NCI-H748 (cell line): ENCODE results near the gene AVEN.
"Not testable (repeated sequence)": the region's sequence is repeated elsewhere in the genome, so short reads cannot be mapped to it uniquely, and the experiment has no call there.

Source experiments
- DNase-seq: peaks from one replicate; lab custom pipeline; 2025; ENCODE audit not compliant: unreplicated experiment; lab: John Stamatoyannopoulos, UW

AVEN gene

GRCh38 chr15:34043391-34043790 lies 4.4 kb upstream of the AVEN start:
- DNase-seq = no peak

GRCh38 chr15:34039790-34040113 lies 748 bp upstream of the AVEN start:
- no peak for DNase-seq

GRCh38 chr15:34038023-34038870 lies 757 bp downstream of the AVEN start:
- DNase-seq = peak; percentile 77

- DNase-seq = no peak
Observed at GRCh38 chr15:34031987-34032760, 6.8 kb downstream of the AVEN start.

DNA sequence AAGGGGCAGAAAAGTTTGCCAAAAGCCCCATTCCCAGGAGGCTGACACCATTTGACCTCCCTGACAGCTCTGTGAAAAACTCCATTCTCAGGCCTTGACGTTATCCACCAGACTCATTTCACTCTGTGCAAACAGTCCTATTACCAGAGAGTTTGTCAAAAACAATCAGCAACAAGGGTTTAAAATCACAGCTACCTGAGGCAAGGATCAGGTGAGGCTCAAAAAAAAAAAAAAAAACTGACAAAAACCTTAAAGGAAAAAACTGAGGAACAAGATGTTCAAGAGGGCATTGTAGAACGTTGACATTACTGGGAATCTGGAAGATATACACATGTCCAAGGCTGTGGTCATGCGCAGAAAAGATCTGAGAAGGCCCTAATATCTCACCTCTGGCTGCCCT lies 11.4 kb downstream of the AVEN start:
- no peak for DNase-seq

DNA sequence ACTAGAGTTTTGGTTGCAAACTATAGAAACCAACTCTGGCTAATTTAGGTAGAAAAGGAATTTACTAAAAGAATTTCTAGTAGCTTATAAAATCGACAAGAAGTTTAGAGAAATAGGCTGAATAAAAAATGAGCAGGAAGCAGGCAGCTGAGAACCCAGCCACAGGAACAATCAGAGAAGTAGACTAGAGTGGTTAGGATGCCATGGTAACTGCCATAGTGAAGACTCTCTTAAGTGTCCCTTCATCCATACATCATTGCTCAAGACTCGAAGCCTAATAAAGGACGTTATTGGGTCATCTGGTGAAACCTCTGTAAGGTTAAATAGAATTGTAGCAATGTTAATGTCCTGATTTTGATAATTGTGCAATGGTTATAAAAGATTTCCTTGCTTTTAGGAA lies 13.8 kb downstream of the AVEN start:
- peak; percentile 0 for DNase-seq

- no peak for DNase-seq
Observed at GRCh38 chr15:34023907-34024306, 15.1 kb downstream of the AVEN start.

DNA sequence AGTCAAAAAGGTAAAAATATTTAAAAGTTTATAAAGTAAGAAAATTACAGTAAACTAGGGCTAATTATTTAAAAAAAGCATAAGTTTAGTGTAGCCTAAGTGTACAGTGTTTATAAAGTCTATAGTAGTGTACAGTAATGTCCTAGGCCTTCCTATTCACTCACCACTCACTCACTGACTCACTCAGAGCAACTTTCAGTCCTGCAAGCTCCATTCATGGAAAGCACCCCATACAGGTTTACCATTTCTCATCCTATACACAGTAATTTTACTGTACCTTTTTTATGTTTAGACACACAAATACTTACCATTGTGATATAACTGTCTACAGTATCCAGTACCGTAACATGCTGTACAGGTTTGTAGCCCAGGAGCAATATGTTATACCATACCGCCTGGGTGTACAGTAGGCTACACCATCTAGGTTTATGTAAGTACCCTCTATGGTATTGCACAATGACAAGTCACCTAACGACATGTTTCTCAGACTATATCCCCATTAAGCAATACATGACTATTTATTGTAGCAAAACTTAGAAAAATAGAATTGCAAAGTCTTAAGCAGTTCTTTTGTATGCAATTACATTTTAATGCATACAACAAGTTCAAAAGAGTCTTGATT lies 19.5 kb downstream of the AVEN start:
- DNase-seq = no peak

DNA sequence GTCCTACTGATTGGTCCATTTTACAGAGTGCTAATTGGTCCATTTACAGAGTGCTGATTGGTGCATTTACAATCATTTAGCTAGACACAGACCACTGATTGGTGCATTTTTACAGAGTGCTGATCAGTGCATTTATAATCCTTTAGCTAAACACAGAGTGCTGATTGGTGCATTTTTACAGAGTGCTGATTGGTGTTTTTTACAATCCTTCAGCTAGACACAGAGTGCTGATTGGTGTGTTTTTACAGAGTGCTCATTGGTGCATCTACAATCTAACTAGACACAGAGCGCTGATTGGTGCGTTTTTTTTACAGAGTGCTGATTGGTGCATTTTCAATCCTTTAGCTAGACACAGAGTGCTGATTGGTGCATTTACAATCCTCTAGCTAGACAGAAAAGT lies 20.3 kb downstream of the AVEN start:
- DNase-seq = not testable (repeated sequence)

GRCh38 chr15:34018021-34018645 lies 20.9 kb downstream of the AVEN start:
- DNase-seq = no peak

DNA sequence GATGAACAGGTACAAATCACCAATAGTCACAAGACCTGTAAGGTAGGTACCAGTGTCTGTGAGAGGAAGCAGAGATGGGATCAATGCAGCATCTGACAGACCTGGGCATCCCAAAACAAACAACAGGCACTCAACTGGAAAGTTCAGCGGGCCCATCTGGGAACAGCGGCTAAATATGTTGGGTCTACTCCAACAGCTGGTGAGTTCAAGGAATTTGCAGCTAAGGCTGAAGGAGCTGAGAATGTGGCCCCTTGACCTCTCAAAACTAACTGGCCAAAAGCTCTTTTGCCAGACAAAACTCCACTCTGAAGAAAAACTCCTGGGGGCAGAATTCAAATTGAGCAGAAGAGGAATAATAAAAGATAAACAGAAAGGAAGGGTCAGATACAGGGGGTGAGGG lies 24.4 kb downstream of the AVEN start:
- DNase-seq = no peak

DNA sequence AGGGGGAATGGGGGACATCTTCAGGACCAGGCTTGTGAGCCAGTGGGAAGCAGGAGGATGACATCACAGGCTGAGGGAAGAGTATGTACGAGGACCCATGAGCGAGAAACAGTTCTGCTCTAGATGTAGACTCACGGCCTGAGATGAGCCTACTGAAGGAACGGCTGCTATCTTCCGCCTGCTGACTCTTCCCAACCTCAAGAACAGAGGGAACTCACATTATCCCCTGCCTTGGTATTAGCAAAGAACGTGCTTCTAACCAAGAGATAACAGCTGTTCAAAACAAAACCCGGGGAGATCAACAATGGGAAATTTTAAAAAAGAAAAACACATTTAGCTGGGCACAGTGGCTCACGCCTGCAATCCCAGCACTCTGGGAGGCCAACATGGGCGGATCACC lies 25.3 kb downstream of the AVEN start:
- DNase-seq = no peak

DNA sequence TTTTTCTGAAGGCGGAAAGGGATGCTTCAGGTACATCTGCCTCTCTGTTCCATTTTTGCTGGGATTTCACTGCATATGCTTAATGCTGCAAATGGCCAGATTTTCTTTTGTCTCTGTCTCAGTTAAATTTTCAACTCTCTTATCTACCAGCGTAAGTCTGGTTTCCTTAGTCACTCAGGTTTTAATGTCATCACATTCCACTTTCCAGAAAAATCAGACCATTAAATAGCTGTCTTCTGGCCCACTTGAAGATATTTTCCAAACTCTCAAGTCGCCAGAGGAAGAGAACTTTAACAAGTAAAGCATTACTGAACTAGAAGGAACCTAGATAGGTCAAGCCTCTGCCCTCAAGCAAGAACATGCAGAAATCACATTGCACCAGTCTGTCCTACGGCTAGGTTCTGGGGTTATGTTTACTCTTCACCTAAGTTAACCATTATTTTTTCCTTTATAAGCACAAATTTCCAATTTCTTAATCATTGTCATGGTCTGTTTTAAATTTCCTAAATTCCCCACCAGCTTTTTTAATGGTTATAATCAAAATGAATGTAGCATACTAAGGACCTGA lies 26.5 kb downstream of the AVEN start:
- DNase-seq = no peak

DNA sequence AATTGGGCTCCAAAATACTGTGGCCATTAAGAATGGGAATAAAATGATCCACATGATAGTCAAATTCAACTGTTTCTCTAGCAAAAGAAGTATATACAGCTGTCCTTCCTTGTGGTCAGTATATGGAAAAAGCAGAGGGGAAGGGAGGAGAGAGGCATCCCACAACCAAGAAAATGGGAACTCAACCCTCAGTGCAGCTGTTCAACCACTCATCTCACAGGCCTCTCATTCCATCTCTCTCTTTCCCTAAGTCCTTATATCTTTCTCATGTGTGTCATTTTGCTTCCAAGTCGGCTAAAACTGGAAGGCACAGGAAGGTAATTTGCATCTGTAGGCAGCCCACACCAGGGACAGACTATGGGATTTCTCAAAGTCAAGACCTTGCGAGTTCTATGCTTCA lies 27.5 kb downstream of the AVEN start:
- no peak for DNase-seq

- DNase-seq = no peak
Observed at GRCh38 chr15:34010921-34011320, 28.1 kb downstream of the AVEN start.

DNA sequence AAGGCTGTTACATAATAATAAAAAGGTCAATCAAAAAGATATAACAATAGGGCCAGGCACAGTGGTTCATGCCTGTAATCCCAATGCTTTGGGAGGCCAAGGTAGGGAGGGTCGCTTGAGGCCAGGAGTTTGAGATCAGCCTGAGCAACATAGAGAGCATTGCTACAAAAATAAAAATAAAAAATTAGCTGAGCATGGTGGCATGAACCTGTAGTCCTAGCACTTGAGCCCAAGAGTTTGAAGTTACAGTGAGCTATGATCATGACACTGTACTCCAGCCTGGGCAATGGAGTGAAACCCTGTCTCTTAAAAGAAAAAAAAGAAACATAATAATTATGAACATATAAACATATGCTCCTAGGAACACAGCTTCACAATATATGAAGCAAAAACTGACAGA lies 29.3 kb downstream of the AVEN start:
- no peak for DNase-seq

GRCh38 chr15:34006381-34006780 lies 32.6 kb downstream of the AVEN start:
- no peak for DNase-seq

DNA sequence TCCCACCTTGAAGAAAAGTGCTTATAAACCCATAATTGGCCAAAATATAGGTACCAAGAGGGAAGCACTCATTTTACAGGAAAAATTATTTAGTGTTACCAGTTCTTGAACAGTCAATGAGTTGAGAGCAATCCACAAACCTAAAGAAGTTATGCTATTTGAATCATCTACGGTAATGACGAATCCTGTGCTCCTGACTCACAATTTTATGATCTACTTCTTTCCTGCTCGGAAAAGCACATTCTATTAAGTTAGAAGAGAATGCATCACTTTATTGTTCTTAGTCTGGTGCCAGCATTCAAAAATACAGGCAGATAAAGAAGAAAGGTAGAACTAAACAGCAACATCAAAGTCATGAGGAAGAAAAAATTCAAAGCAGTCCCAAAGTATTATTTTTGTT lies 37.5 kb downstream of the AVEN start:
- no peak for DNase-seq

DNA sequence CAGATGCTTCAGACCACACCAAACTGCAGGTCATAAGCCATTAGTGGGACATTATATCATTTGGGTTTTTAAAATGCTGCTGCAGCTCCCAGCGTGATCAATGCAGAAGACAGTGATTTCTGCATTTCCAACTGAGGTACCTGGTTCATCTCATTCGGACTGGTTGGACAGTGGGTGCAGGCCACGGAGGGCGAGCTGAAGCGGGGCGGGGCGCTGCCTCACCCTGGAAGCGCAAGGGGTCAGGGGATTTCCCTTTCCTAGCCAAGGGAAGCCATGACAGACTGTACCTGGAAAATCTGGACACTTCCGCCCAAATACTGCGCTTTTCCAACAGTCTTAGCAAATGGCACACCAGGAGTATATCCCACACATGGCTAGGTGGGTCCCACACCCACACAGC lies 43.3 kb downstream of the AVEN start:
- DNase-seq = not testable (repeated sequence)

GRCh38 chr15:33994005-33994615 lies 44.9 kb downstream of the AVEN start:
- DNase-seq = peak; percentile 62

DNA sequence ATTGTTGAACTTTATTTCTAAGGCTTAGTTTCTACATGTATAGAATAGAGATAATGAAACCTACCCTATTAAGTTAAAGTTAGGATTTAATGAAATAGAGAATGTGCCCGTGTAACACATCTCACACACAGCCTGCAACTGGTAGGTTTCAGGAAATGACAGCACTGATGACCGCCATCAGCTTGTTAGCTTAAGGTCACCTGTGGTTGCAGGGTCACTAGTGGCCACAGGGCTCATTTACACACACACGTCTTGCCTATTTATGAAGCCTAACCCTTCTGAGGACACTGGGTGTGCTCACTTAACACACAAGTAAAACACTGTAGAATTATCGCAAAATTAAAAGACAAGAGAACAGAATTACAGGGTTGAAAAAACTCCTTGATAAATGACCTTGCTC lies 50.6 kb downstream of the AVEN start:
- DNase-seq = no peak
